AG08396 (cell line): ENCODE data around the gene CD2AP.
"Not testable (repeated sequence)": the region's sequence is repeated elsewhere in the genome, so short reads cannot be mapped to it uniquely, and the experiment has no call there.

ENCODE experiments used
- DNase-seq: peaks from one replicate; pipeline ENCODE4 v3.0.0; 2012; ENCODE audit warnings: low spot score, mixed read lengths

The CD2AP gene

DNA sequence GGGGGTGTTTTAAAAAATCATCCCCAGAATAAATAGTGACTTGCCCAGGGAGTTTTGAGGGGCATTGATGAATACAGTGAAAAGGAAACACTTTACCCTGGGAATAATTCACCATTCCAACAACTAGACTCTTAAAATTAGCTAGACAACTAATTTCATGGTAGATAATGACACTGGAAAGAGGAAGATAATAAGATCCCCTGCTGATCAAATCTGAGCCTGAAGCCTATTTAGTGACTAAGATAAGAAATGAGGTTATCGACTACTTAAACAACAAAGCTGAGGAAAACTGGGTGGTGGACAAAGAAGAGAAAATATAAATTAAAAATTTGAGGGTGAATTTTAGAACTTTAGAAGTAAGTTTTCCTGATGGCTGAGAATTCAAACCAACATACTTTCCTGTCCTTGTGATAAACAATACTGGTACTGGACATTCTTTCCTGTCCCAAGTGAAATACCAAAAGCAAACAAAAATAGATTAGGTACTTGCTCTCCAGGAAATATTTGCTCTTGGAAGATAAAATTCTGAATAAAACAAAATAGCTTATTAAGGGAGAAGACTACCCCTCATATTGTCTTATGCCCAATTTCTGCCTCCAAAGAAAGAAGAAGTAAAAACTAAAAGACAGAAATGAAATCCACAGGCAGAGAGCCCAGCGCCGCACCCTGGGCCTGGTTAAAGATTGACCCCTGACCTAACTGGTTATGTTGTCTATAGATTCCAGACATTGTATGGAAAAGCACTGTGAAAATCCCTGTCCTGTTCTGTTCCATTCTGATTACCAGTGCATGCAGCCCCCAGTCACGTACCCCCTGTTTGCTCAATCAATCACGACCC is 156.8 kb downstream of the CD2AP start:
- no peak for DNase-seq

DNA sequence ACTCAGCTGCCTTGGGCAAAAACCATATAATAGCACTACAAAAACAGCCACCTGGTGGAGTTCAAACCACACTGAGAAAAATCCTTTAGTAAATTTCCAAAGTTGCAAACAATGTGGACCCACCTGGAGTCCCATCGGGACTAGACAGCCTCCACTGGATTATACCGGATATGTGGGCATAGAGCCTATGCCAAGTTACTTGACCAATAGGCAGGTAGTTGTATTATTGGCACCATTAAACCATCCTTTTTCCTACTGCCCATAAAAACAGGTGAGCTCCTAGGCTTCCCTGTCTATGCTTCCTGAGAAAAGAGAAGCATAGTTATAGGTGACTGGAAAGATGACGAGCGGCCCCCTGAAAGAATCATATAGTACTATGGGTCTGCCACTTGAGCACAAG is 169.1 kb downstream of the CD2AP start:
- DNase-seq: no peak

DNA sequence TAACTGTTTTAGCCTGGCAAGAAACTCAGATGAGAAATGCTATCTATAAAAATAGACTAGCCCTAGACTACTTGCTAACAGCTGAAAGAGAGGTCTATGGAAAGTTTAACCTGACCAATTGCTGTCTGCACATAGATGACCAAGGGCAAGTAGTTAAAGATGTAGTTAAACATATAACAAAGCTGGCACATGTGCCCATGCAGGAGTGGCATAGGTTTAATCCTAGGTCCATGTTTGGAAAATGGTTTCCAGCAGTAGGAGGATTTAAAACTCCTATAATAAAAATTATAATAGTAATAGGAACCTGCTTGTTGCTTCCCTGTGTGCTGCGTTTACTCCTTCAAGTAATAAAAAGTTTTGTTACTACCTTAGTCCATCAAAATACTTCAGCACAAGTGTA is 169.6 kb downstream of the CD2AP start:
- no peak for DNase-seq

DNA sequence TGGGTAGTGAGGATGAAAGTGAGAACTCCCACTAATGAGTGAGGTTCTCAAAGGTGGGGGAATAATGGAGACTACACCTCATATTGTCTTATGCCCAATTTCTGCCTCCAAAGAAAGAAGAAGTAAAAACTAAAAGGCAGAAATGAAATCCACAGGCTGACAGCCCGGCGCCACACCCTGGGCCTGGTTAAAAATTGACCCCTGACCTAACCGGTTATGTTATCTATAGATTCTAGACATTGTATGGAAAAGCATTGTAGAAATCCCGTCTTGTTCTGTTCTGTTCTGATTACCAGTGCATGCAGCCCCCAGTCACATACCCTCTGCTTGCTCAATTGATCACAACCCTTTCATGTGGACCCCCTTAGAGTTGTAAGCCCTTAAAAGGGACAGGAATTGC is 170.0 kb downstream of the CD2AP start:
- DNase-seq: not testable (repeated sequence)

DNA sequence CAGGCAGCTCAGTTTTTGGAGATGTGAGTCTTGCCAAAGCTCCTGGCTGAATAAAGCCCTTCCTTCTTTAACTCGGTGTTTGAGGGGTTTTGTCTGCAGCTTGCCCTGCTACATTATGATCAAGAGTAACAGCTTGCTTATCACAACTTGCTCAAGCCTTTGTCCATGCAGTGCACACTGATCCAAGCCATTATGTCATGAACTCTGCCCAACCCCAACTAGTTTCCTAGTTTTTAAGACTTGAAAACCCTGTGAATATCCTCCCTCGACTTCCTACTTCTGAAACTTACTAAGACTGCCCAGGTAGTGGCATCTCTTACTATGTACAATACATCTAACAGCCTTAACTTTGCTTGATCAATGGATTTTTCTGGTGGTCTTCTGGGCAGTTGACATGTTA is 170.4 kb downstream of the CD2AP start:
- DNase-seq: no peak

DNA sequence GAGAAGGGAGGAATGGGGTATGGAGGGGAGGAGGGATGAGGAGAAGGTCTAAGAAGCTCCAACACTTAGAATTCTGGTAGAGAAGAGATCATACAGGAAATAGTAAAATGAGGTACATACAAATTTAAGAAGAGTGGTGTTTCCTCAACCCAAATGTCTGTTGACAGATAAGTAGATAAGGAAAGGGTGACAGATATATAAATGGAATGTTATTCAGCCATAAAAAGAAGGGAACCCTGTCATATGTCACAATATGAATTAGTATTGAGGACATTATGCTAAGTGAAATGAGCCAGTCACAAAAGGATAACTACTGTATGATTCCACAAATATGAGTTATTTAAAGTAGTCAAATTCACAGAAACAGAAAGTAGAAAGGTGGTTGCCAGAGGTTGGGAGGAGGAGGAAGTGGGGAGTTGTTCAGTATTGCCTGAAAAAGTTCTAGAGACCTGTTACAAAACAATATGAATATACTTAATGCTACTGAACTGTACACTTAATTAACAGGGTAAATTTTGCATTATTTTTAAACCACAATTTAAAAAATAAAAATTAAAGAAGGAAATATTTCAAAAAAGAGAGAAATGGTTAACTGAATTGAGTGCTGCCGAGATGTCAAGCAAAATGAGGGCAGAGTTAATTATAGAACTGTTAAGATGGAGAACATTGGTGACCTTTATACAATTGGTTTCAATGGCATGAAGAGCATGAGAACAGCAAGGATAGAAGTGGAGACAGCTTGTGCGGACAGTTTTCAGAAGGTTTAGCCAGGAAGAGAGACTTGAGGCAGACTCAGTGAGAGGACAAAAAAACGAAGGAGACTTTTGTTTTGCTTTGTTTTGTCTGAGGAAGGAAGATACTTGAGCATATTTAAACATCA is 173.2 kb downstream of the CD2AP start:
- no peak for DNase-seq

DNA sequence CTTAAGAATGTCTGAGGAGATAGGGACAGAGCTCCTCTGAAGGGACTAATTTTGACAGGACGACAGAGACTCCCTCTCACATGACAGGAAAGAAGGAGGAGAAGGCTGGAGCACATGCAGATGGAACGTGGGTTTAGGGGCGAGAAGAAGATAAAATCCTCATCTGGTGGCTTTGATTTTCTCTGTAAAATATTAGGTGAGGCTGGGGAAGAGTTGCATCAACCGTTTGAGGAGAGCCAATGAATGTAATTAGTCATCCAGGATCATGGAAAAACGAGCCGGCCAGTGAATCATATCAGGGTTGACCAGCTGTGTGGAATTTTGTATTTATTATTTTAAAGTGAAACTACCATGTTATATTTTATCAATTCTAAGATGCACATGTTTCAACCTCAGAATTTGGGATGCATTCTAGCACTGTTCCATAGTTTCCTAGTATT is 173.9 kb downstream of the CD2AP start:
- peak; percentile 33 for DNase-seq

DNA sequence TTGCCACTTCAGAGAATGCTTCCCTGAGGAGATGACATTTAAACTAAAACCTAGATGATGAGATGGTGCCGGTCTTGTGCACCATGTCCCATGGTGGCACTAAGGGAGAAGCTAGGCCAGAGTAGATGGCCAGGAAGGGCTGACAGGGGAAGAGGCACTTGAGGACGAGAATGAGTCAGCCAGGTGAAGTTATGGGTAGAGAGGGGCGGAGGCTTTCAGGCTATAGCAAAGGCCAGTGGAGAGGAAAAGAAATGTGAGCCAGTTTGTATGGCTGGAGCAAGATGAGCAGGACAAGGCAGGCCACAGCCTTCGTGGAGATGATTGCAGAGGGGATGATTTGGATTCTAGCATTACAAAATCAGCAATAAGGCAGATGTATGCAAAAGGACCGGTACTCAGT is 176.1 kb downstream of the CD2AP start:
- no peak for DNase-seq

DNA sequence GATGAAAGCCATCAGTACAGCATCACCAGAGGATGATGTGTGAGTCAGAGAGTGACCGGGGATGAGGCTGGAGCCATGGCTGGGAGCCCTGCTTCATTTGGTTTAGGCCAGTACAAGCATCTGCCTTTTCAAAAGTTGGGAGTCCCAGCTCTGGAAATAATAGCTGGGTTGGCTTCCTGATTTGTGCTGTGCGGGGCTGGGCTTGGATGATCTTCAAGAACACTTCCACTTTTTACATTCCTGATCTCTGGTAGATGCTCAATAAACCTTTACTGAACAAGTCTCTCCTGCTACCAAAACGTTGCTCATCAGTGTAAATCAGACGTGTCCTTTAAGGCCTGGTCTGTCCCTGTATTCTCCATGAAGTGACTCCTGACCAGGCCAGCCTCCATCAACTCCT is 176.7 kb downstream of the CD2AP start:
- no peak for DNase-seq

DNA sequence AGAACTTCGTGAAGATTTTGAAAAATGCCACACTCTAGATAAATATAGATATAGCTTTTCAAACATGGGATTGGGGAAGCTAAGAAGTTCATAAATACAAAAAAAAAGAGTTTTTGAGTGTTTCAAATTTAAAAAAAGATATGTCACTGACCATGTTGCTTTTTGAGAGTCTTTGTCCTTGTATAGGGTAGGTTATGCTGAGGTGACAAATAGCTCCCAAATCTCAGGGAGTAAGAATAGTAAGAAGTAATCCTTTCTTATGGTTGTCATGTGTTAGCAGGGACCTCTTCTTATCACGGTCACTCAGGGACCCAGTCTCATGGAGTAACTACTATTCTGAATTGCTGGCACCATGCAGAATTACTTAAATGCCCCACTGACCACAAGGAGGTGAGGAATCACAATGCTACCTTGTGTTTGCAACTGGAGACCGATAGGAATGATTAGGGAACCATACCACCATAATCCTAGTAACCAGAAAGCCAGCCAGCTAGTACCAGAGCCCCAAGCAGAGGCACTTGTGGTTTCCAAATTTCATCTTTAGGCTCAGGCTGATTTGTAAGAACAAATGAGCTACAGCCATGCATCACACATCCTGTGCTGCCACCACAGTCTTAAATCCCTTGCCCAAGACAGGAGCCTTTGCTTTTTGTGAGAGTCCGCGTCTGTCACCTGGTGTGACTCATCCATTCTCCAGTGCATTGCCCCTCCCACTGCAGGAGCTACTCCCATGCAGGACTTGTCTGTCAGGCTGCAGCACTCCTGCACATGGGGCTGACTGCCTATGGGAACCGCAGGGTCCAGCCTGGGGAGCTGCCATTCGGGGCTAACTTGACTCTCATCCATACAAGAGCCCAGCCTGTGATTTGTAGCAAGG is 178.4 kb downstream of the CD2AP start:
- peak; percentile 20 for DNase-seq

DNA sequence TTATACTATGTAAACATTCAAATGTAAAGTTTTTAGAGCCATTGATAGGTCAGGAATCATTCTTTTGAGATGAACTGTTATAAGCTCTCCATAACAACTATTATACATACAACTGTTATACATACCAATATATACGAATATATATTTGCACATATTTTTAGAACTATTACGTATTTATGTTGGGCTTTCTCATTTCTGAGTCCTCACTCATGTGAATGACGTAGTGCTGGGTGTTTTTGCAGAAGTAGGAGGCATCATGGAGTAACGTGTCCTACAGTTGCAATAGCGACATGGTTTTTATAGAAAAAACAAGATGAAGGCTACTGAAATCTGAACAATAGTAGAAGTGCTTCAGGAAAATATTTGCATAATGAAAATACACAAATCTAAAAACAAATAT is 184.4 kb downstream of the CD2AP start:
- no peak for DNase-seq

DNA sequence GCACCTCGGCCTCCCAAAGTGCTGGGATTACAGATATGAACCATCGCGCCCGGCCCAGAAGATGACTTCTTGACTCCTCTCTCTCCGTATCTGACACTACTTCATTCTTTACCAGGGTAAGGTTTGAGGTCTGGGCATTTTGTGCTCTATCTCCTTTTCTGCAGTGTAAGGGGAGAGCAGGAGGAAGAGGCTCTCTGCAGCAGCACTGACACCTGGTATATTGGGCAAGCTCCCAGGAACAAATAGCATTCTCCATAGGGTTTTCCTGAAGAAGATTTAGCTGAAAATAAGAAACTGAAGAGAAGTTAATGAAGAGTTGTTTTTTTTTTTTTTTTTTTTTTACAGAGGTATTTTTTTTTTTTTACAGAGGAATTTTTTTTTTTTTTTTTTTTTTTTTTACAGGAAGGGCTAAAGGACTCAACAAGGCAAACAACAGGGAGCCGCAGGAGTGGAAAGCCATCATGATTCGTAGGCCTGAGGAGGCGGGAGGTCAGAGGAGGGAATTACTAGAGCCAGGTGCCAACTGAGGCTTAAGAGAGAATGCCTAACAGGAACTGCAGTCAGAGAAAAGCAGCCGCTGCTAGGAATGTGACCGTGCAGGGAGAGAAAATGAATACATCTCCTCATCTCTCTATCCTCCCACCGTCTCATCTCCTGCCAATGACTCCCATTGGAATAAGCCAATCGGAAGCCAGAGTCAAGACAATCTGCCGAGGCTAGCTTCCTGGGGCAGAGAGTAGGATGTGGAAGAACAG is 186.1 kb downstream of the CD2AP start:
- no peak for DNase-seq

DNA sequence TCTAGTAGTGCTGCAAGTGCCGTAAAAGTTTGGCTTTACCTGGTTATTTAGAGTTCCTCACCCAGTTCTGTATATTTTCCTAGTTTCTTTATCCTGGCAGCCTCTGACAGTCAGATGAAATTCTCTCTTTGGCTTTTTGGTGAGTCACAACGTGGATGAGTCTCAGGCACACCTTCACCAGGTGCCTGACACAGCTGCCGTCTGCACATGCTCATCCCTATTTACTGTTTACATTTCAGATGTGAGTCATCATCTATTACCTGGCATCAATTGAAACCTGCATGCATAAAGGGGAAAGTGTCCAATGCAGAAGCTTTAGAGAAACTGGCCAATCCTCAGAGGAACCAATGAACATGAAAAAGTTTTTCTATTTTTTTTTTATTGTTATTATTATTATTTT is 187.5 kb downstream of the CD2AP start:
- no peak for DNase-seq

DNA sequence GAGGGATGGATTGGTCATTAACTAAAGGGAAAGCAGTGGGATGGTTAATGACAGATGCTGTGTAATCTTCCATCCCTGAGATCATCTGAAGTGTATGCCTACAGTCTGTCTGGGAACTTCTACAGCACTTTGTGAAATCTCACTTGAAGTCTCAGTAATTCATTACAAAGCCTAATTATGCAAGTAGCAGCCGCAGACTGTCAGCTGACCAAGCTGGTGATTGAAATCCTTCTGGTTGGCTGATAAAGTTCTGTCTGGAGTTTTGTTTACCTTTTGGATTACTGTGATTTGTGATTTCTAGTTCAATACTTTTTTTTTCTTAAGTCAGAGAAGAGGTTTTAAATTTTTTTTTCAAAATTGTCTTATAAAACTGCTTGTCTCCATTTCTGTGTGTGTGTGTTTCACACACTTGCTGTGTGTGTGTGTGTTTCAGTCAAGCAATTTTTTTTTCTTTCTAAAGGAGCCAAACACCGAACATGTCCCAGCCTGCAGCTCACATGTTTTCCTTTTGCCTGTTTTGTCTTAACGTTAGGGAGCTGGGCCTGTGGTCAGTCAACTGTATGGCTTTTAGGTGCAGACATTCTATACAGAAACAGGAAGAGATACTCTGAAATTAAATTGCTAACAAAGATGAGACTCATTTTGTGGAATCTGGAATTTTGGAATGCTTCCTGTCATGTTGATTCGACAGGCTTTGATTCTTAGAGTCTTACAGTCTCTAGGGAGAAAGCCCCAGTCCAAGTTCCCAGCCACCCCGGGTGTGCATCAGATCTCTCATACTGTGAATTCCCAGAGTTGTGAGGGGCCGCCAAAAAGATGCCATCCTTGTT is 192.3 kb downstream of the CD2AP start:
- no peak for DNase-seq

DNA sequence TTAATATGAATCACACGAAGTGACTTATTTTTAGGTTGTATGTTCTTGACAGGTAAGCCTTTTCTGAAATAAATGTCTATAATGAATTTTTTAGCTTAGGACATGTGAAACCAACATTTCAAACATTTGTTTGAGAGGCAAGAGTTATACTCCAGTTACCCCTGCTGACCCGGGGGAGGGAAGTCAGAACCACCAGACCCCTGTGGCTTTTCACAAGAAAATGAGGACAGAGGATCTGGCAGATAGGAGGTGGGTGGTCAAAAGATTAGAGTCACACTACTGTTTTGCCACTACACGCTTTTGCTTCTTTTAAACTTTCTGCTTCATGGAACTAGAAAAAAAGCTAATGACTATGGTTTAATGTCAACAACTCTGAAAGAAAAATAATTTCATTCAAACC is 193.3 kb downstream of the CD2AP start:
- no peak for DNase-seq

DNA sequence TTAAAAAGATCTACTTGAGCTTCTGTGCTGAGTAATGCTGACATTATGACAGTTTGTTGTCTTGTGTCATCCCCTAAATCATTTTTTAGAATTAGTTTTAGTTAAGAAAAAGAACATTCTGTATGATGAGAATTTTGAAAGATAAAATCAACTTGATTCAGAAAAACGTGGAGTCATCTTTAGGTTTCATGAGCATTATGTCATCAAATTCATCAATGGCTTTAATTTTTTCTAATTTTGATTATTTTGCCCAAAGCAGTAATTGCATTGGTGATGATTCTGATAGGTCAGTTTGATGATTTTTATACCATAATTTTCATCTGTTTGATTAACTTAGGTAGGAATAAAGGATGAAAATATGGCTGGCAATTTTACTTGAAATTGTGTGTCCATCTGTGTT is 194.2 kb downstream of the CD2AP start:
- DNase-seq: no peak

DNA sequence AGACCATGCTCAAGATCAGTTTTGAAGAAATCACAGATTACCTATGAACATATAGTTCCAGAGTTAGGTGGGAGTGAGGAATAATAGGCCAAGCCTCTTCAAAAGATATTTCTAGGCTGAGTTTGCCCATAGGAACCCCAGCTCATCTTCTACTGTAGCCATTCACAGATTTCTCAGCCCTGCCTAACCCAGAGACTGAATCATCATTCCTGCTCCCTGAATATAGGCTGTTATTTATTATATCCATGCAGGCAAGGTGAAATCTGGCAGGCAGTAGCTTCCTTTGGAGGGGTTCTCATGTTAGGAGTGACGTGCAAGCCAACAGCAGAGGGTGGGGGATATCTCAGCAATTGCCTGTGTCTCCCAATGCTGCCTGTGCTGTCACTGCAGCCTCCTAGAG is 195.2 kb downstream of the CD2AP start:
- DNase-seq: no peak

DNA sequence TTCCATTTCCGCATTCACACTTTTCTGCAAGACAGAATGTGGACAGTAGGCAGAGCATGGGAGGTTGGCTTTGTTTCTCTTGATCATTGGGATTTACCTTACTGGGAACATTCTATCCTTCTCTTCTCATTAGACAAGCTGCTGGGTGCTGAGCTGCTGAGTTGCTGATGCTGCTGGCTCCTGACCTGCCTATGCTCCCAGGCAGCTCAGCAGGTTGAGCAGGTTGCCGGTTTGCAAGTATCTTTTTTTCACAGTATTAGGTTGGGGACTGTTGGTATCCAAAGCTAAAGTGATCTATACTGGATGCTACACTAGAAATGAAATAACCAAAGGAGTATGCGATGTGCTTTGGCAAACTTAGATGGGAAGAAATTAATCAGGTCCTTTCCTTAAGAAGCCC is 197.1 kb downstream of the CD2AP start:
- DNase-seq: no peak
